ENCODE results near the gene SRPRA.

Gene SRPRA

DNA sequence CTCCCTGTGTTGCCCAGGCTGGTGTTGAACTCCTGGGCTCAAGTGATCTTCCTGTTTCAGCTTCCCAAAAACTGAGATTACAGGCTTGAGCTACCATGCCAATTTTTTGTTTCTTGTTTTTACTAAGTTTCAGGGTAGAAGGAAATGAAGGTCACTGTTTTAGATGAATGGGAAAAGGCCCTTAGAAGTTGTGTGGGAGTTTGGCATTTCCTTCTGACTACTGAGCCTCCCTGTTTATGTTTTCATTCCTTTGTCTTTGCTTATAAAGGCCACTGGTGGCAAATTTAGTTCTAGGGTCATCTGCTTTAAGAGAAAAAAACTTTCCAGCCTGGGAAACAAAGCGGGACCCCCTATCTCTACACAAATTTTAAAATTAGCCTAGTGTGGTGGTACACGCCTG, 22.1 kb downstream of the SRPRA start:
- intact Hi-C loops (cut with DNase I): no loop called here
- no peak for DNase-seq

DNA sequence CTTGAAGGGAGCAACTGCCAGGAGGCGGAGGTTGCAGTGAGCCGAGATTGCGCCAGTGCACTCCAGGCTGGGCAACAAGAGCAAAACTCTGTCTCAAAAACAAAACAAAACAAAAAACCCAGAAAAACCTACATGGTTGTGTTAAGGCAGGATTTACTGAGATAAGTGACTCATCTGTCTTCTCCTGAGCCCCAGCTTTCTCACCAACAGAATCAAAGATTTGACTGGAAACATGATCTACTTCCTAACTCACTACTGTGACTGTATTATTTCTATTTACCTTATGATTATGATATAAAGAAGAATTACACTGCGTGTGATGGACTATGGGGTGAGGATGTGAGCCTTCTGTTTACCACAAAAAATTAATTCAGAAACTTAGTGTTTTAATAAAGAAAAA, 35.3 kb downstream of the SRPRA start:
- intact Hi-C loops (cut with DNase I): no loop called here
- DNase-seq: no peak

DNA sequence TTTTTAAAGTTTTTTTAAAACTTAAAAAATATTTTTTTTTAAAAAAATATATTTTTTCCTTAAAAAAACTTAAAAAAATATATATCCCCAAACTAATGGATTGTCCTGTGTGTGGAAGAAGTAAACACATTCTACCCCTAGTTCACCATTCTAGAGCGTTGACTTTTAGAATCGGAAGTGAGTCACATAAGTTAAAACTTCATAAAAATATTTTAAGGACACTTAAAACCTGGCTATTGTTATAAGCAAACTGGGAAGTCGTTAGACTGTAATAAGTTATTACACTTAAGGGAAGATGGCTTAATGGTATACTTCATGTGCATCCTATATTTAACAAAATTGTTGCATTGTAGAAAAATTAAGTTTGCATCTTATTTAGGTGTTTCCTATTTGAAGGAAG, 36.0 kb downstream of the SRPRA start:
- intact Hi-C loops (cut with DNase I): no loop called here
- no peak for DNase-seq

DNA sequence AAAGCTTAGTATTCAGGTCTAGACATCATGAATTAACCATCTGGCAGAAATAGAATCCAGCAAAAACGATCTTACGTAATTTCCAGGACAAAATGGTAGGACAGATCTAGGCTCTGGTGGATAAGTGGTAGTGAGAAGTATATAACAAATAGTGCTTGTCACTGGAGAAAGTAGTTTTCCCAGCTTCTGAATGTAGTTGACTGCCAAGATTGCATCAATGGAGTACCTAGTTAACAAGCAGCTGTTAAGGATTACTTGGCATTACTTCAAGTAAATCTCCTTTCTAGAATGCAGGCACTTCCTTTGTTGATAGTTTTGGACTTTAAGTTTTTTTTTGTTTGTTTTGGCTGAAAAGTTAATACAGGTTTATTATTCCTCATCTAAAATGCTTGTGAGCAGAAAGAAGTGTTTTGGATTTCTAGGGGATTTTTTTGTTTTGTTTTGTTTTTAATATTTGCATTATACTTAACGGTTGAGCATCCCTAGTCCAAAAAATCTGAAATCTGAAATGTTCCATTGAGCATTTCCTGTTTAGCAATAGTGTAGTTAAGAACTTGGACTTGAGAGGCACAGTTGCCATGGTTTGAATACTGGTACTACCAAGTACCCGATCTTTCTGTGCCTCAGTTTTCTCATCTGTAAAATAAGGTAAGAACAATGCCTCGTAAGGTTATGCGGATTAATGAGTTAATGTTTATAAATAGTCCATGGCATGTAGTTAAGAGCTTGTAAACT, 36.8 kb downstream of the SRPRA start:
- intact Hi-C loops (cut with DNase I): no loop called here
- no peak for DNase-seq

DNA sequence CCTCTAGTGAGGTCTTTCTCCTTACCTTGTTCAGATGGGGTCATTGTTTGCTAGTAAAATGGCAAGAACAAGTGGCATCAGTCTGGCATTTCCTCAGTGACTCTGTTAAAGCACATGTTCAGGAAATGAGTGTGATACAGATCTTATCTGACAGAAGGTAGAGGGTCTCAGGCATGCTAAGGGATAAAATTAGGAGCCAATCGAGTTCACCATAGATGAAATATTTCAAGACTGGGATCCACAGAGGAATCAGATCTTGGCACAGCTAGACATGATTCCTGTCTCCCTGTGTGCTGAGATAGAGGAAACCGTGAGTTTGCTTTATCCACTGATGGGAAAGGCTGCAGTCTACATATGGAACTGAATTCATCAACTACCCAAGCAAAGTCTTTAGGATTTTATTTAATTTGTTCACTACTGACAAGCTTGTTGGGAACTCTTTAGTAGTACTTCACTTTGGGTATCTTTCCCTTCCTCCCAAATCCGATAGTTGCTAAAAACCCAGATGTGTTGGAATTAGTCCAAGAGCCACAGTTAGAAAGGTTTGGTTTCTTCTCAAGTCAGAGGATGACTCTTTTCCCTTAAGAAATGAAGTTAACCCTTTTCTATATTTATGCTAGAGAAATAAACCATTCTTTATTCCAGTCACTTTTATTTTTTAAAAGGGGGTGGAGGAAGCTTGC, 38.7 kb downstream of the SRPRA start:
- intact Hi-C loops (cut with DNase I): no loop called here
- DNase-seq: no peak

DNA sequence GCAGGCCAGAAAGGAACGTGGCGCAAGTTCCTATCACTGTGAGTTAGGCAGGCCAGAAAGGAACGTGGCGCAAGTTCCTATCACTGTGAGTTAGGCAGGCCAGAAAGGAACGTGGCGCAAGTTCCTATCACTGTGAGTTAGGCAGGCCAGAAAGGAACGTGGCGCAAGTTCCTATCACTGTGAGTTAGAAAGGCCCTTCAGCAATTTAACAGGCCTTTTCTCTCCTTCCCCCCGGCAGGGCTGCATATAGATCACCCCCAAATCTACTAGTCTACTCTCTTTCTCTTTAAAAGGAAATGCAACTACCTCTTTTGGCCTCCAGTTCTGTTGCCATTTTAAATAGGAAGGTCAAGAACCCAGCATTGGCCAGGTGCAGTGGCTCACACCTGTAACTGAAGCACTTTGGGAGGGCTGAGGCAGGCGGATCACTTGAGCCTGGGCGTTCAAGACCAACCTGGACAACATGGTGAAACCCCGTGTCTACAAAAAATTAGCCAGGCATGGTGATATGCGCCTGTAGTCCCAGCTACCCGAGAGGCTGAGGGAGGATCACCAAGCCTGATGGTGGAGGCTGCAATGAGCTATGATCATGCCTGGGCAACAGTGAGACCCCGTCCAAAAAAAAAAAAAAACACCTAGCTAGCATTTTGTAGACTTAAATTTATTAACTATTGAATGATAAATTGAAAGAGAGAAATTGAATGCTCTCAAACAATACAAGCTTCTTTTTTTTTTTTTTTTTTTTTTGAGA, 42.2 kb downstream of the SRPRA start:
- DNase-seq: no peak
- intact Hi-C loops (cut with DNase I): no loop called here

DNA sequence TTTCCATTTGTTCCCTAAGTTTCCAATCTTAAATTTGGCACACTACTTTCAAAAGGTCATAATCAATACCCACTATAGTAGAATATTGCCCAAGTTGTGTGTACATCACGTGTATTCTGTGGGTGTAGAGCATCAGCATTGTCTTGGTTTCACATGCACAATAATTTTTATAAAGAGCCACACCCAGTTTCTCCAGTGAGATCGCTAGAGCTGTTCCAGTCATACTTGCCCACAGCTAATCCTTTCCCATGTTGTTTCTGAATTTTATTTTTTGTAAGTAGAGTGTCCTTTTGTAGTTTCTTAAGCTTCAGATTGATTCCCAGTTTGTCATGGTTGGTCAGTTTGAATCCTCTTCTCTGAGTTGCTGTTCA, 43.4 kb downstream of the SRPRA start:
- DNase-seq: no peak
- intact Hi-C loops (cut with DNase I): no loop called here

DNA sequence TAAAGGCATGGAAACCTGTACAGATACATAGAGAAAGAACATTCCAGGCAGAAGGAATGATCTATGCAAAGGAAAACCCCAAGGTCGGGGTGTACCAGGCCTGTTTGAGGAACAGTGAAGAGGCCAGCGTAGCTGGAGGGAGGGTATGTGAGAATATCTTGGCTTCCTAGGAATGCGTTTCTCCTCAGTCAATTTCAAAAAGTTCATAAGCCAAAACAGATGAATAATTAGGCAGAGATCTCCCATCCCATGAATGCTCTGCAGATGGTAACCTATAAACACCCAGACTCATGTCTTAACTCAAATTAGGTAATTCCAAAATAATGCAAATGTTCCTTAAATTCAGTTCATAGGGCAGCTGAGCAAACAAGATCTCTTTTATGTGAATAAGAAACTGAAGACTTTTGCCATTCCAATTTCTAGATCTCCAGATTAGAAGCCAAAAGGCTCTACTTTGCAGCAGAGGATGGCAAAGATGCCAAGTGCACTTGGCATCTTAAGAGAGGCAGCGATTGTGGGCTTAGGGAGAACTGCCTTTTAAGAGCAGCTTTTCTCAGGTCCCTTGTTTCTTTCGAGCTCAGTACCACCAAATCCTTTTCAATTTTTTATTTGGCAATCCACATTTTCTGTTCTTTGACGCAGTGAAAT, 43.9 kb downstream of the SRPRA start:
- DNase-seq: no peak
- intact Hi-C loops (cut with DNase I): no loop called here

DNA sequence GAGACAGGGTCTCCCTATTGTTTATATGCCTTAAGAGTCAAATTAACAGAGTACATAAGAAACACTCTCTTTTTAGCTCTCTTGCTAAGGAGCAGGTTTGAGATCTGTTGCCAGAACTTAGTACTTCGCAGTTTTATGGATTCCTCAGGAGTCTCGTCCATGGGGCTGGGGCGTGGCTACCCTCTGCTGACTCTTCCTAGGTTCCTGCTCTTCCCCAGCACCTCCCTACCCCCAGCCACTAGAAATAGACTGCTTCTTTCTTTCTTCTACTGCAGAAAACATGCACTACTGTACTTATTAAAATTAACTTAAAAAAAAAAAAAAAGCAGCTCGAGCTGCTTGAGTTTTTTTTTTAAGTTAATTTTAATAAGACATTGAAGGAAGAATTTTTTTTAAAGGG, 49.1 kb downstream of the SRPRA start:
- intact Hi-C loops (cut with DNase I): no loop called here
- DNase-seq: no peak

DNA sequence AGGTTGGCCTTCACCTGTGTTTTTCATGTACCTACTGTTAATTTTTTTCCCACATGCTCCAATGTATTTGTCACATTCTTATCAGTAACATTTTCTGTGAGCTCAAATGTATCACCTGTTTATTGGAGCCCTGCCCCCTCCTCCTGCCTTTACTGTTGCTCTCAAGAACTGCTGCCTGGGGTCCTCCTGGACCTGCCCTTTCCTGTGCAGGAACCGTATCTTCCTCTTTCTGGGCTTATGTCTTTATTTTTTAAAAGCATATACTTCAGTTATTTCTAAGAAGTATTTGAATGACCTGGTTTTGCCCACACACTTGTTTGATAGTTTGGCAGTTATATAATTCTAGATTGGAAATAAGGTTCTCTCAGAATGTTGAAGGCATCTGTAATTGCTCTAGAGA, 51.2 kb downstream of the SRPRA start:
- no peak for DNase-seq
- intact Hi-C loops (cut with DNase I): no loop called here

DNA sequence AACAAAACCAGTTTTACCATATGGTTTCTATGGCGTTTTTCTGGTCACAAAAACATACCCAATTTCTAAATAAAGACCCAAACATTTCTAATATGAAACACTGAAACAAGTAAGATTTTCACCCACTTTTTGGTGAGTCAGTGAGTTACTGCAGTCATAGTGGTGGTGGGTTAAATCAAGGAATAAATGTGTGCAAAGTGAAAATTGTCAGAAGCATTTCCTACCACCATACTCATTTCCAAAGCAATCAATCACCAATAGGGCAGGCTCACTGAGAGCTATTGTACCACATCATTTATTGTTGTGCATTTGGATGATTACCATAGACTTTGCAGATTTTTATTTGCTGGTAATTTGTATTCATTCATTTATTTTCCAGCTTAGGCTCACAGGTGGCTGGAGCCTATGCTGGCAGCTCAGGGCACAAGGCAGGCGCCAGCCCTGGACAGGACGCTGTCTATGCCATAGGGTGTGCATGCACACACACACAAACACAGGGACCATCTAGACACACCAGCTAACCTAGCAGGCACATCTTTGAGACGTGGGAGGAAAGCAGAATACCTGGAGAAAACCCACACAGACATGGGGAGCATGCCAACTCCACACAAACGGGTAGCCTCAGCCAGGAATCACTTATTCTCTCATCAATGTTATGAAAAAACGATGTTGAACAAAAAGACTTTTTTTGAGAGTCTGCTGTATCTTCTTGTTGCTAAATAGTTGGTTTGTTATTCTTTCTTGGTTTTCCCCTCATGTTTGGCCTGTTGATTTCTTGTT, 52.0 kb downstream of the SRPRA start:
- intact Hi-C loops (cut with DNase I): no loop called here
- no peak for DNase-seq

DNA sequence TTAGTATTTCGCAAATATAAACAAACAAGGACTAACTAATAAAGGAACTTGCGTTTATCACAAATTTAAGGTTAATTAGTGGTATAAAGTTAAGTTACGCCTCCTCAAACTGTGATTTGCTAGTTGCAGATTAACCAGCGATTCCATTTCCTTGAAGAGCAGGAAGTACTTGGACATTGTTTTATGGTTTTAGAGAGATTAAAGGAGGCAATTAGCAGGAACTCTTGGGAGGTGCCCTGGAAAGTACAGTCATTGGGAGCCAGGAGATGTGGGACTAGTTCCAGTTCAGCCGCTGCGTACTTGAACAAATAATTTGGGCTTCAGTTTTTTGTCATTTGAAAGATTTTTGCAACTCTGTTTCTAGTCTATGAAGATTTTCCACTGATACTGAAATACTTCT, 53.9 kb downstream of the SRPRA start:
- intact Hi-C loops (cut with DNase I): loop anchor here (5.0 kb wide), 1 partner anchor 52 kb away; the partner anchor contains the start of genes FOXRED1 and SRPRA
- DNase-seq: no peak

DNA sequence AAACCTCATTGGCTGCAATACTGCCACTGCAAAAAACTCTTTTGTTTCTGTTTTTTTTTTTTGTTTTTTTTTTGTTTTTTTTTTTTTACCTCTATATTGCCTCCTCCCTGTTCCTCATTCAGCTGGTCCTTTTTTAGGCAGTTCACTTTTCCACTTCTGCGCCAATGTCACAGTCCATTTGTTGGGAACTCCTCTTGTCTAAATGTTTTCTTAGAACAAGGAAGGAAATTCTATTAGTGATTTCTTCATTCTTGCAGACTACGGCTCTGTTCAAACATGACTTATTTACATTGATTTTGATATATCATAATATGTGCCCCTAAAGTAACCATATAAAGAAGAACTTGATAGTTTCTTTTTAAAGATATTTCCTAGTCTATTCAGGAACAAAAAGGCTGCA, 54.3 kb downstream of the SRPRA start:
- no peak for DNase-seq
- intact Hi-C loops (cut with DNase I): loop anchor here (5.0 kb wide), 1 partner anchor 53 kb away; the partner anchor contains the start of genes FOXRED1 and SRPRA

Data from posterior cingulate gyrus (tissue), 11 donors.